T-helper 2 cell treated with Interferon-gamma antibody and Interleukin-4, amounts not matched to agents 5 μg/mL and 100 μg/mL, for 36 hours (primary cell): ENCODE results near the gene CHCHD6.
A peak's percentile ranks its signal among the peaks of the same experiment; 100 is the strongest.

ENCODE experiments used
- DNase-seq: peaks from one replicate; pipeline ENCODE4 v3.0.0; 2021; ENCODE audit warnings: low spot score
- H3K27ac Mint-ChIP-seq: one replicate; pipeline ENCODE4 v1.8.0; 2021; ENCODE audit warnings: mild to moderate bottlenecking, mixed read lengths
- H3K27me3 Mint-ChIP-seq: one replicate; pipeline ENCODE4 v1.8.0; 2021; ENCODE audit warnings: low read depth, mixed read lengths
- H3K36me3 Mint-ChIP-seq: one replicate; pipeline ENCODE4 v1.8.0; 2021; ENCODE audit warnings: low read depth, mixed read lengths
- H3K4me1 Mint-ChIP-seq: one replicate; pipeline ENCODE4 v1.8.0; 2021; ENCODE audit warnings: low read depth, mixed read lengths
- H3K4me3 Mint-ChIP-seq: one replicate; pipeline ENCODE4 v1.8.0; 2022; ENCODE audit warnings: mild to moderate bottlenecking, moderate library complexity, mixed read lengths
- H3K9me3 Mint-ChIP-seq: one replicate; pipeline ENCODE4 v1.8.0; 2021; ENCODE audit warnings: mixed read lengths

The CHCHD6 gene

GRCh38 chr3:126749931-126750755 lies 46.1 kb downstream of the CHCHD6 start:
- Mint-ChIP-seq H3K36me3 (no peaks in the 10 kb centered on the region), H3K27me3 (no peaks in the 10 kb centered on the region), H3K27ac (no peak overlapping the region), H3K4me1 (peaks cover 6% of the 10 kb centered on the region), H3K4me3 (no peak overlapping the region), H3K9me3 (no peaks in the 10 kb centered on the region)
- no peak for DNase-seq

DNA sequence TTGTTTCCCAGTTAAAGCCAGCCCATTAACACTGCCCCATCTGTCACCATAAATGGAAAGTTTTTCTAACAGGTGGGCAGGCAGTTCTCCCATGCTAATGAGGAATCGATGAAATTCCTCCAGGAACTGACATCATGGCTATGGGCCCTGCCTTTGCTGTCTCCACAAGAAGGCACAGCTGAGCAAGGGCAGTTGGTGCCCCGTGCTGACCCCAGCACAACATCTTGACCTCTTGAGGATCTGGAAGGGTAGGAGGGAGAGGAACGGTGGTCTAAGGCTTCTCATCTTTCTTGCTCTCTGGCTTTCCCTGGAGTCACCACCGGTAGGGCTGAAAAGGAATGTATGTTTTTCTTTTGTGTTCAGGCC lies 46.7 kb downstream of the CHCHD6 start:
- H3K27ac Mint-ChIP-seq = no peak overlapping the region
- no peak overlapping the region for H3K4me3 Mint-ChIP-seq
- no peaks in the 10 kb centered on the region for H3K9me3 Mint-ChIP-seq
- DNase-seq = no peak
- peaks cover 6% of the 10 kb centered on the region for H3K4me1 Mint-ChIP-seq
- H3K27me3 Mint-ChIP-seq = no peaks in the 10 kb centered on the region
- no peaks in the 10 kb centered on the region for H3K36me3 Mint-ChIP-seq

- Mint-ChIP-seq H3K4me1 (peaks cover 6% of the 10 kb centered on the region), H3K27ac (no peak overlapping the region)
Measured at GRCh38 chr3:126751611-126752302, 47.7 kb downstream of the CHCHD6 start.

DNA sequence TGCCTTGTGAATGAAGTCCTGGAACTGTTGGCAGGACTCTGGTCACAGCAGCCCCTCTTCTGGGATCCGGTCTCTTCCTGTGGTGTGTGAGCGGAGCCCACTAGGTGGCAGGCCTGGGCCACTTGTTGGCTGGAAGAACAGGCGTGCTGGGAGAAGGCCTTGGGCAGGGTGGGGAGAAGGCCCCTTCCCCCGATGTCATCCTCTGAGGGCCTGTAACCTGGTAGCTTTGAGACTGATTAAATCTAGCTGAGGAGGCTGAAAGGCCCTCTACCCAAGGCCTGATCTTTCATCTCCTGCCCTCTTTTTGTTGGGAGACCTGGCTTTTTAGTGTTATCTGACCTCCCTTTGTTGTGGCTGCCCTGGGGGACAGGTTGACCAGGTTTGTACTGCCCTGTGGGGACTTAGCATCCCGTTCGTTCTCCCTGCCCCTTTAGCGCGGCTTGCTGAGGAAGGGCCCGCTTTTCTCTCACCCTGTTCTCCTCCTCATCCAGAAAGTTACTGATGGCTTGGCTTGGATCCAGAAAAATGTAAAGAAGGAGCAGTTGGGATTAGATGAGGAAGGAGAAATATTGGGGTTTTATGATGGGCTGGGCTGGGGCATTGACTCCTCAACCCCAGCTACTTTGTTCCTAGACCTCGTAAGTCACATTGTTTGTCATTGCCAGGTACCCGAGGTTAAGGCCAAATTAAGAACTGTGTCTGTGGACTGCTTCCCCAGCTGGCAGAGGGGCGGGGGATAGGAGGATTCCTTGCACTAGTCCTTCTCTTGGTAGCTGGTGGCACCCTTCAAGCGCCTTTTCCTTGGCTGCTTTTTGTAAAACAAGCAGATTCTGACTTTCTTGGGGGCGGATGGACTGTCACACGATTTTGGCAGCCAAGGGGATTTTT lies 48.5 kb downstream of the CHCHD6 start:
- no peak overlapping the region for H3K4me3 Mint-ChIP-seq
- no peaks in the 10 kb centered on the region for H3K9me3 Mint-ChIP-seq
- H3K27me3 Mint-ChIP-seq = no peaks in the 10 kb centered on the region
- peaks cover 6% of the 10 kb centered on the region for H3K4me1 Mint-ChIP-seq
- DNase-seq = peak; percentile 45
- H3K27ac Mint-ChIP-seq = no peak overlapping the region
- H3K36me3 Mint-ChIP-seq = no peaks in the 10 kb centered on the region

More at GRCh38 chr3:126751611-126752302, 47.7 kb downstream of the CHCHD6 start:
- Mint-ChIP-seq H3K36me3 (no peaks in the 10 kb centered on the region), H3K27me3 (no peaks in the 10 kb centered on the region), H3K4me3 (no peak overlapping the region), H3K9me3 (no peaks in the 10 kb centered on the region)
- DNase-seq = no peak

DNA sequence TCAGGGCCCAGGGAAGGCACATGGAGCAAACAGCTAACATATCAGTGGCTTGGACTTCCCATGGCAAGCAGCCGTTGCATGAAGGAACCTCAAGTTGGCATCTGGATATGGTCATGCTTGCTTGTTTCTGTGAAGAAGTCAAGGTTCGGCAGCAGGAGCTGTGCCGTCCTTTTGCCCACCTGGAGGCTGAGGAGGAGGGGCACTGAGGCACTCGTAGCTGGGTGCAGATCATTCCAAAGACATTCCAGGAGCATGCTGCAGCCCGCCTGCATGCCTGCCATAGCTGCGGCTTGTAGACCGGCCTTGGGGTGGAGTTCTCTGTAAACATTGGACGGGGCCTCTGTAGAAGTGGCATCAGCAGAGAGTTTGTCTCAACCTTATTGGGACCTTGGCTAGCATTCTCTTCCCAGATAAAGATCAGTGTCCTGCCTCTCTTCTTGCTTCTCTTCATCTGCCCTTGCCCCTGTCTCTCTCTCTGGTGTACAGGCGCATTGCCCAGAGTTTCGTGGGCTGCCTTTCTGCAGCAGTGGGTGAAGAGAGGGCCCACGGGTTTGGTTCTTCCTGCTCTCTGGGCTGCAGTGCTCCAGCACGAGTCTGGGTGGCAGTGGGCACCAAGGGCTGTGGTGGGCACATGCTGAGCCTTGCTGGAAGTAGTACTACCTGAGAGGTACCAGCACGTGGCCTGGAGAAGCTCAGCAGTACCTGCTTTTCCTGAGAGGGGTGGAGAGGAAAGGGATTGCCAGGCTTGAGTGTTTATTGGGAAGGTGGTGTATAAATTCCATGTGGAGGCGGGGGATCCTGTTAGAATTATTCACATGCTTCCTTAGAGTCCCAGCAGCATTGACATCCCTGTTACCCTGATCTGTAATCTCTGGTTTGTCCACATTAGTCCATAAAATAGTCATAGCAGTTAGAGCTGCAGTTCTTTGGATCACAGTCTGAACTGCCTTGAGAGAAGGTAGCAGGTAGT lies 49.4 kb downstream of the CHCHD6 start:
- Mint-ChIP-seq H3K4me1 (peaks cover 6% of the 10 kb centered on the region), H3K36me3 (no peaks in the 10 kb centered on the region), H3K9me3 (no peaks in the 10 kb centered on the region), H3K4me3 (no peak overlapping the region), H3K27ac (no peak overlapping the region), H3K27me3 (no peaks in the 10 kb centered on the region)
- DNase-seq = no peak

DNA sequence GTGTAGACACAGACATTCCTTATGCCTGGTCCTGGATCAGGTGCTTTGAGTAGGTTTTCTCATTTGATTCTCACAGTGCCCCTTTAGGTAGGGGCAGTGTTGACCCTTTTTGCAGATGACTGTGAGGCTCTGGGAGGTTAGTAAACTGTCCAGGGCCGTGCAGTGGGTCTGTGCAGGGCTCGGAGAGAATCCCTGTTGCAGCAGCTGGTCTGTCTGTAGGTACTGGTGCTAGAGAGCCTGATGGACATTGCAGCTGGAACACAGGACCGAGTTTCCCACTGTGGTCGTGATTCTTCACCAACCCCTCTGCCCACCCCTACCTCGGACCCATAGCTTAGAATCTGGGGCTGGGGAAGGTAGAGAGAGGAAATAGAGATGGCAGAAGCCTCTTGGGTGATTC lies 51.8 kb downstream of the CHCHD6 start:
- H3K9me3 Mint-ChIP-seq = no peaks in the 10 kb centered on the region
- H3K27me3 Mint-ChIP-seq = no peaks in the 10 kb centered on the region
- H3K36me3 Mint-ChIP-seq = no peaks in the 10 kb centered on the region
- no peak for DNase-seq
- no peak overlapping the region for H3K4me3 Mint-ChIP-seq
- no peaks in the 10 kb centered on the region for H3K4me1 Mint-ChIP-seq
- no peak overlapping the region for H3K27ac Mint-ChIP-seq

- Mint-ChIP-seq H3K4me3 (no peak overlapping the region), H3K4me1 (no peaks in the 10 kb centered on the region), H3K27me3 (peaks cover 2% of the 10 kb centered on the region), H3K36me3 (no peaks in the 10 kb centered on the region), H3K27ac (no peak overlapping the region), H3K9me3 (no peaks in the 10 kb centered on the region)
- DNase-seq = no peak
Measured at GRCh38 chr3:126758026-126758425, 54.0 kb downstream of the CHCHD6 start.

DNA sequence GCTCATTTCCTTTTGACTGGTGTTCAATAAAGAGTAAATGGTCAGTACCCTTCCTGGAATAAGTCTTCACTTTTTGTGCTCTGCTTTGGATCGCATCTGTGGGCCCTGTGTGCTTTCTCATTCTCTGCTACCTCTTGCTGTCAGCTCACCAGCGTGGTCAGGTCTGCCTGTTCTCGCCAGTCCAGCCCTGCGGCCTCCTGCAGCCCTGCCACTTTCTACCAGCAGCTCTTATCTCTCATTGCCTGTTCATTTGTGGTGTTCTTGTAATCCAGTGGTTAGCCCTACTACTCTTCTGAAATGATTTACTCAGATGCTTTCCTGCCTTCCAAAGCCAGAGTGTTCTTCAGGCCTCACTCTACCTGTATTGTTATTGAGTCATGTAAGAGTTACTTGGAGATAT lies 54.8 kb downstream of the CHCHD6 start:
- H3K9me3 Mint-ChIP-seq = no peaks in the 10 kb centered on the region
- H3K36me3 Mint-ChIP-seq = no peaks in the 10 kb centered on the region
- no peak for DNase-seq
- H3K4me1 Mint-ChIP-seq = no peaks in the 10 kb centered on the region
- H3K4me3 Mint-ChIP-seq = no peak overlapping the region
- H3K27ac Mint-ChIP-seq = no peak overlapping the region
- peaks cover 2% of the 10 kb centered on the region for H3K27me3 Mint-ChIP-seq

- Mint-ChIP-seq H3K4me1 (no peaks in the 10 kb centered on the region), H3K27ac (no peak overlapping the region), H3K27me3 (peaks cover 2% of the 10 kb centered on the region), H3K9me3 (no peaks in the 10 kb centered on the region), H3K4me3 (no peak overlapping the region), H3K36me3 (no peaks in the 10 kb centered on the region)
- no peak for DNase-seq
Measured at GRCh38 chr3:126760541-126760940, 56.5 kb downstream of the CHCHD6 start.

- H3K4me1 Mint-ChIP-seq = no peaks in the 10 kb centered on the region
- H3K9me3 Mint-ChIP-seq = peaks cover 4% of the 10 kb centered on the region
- peaks cover 2% of the 10 kb centered on the region for H3K36me3 Mint-ChIP-seq
- no peak overlapping the region for H3K27ac Mint-ChIP-seq
- no peak for DNase-seq
- no peak overlapping the region for H3K4me3 Mint-ChIP-seq
- peaks cover 2% of the 10 kb centered on the region for H3K27me3 Mint-ChIP-seq
Measured at GRCh38 chr3:126763035-126763434, 59.0 kb downstream of the CHCHD6 start.

DNA sequence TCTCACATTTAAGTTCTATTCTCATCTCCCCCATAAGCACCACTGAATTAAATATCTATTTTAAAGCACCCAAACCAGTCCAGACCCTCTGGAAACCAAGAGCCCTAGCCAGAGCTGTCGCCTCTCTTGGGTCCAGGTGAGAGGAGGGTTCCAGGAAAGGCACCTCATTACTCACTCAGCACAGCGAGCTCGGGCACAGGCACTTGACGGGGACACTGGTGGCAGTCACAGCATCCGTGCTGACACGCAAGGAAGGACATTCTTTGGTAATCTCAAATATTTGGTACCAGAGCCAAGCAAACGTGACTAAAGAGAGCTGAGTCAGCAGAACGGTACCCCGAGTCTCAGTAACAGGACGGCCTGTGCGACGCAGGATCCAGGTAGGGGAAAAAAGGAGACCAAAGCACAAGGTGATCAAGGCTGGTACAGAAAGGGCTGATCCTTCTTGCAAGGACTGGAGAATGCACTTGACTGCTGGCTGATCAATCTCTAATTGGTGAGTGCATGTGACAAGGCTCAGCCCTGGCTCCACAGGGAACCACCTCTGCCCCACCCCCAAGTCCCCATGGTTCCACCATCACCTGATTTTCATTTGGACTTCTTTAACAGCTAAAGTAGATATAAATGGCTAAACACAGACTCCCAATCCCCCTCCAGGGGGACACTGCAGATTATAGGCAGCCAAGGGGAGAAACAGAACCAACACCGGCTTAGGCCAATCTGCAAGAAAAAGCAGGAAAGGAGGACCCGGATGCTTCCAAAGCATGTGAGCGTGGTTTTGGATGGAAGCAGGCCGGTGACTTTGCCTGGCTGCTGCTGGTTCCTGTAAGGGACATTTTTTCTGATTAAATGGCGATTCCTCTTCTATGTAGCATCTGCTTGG lies 61.4 kb downstream of the CHCHD6 start:
- peaks cover 2% of the 10 kb centered on the region for H3K27me3 Mint-ChIP-seq
- H3K36me3 Mint-ChIP-seq = peaks cover 2% of the 10 kb centered on the region
- no peak for DNase-seq
- H3K27ac Mint-ChIP-seq = no peak overlapping the region
- H3K4me1 Mint-ChIP-seq = peaks cover 3% of the 10 kb centered on the region
- H3K9me3 Mint-ChIP-seq = peaks cover 4% of the 10 kb centered on the region
- no peak overlapping the region for H3K4me3 Mint-ChIP-seq

DNA sequence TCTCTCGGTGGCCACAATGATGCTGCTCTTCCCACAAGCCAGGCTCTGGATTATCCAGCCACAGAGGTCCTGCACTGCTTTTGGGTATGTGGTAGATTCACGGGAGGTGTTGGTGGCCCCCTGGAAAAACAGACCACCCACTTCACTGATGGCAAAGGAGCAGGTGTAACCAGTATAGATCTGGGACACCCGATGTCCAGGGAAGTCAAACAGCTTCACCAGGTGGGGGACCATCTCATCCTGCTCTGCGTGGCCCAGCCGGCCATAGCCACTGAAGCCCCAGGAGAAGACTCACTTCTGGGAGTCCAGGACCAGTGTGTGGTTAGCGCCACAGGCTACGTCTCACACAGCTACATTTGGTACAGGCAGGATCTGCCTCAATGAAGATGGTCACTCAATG lies 62.6 kb downstream of the CHCHD6 start:
- peaks cover 2% of the 10 kb centered on the region for H3K36me3 Mint-ChIP-seq
- H3K4me3 Mint-ChIP-seq = no peak overlapping the region
- peaks cover 3% of the 10 kb centered on the region for H3K4me1 Mint-ChIP-seq

More for the DNA sequence above, 62.6 kb downstream of the CHCHD6 start:
- H3K27me3 Mint-ChIP-seq = peaks cover 2% of the 10 kb centered on the region
- no peak overlapping the region for H3K27ac Mint-ChIP-seq
- DNase-seq = no peak
- peaks cover 7% of the 10 kb centered on the region for H3K9me3 Mint-ChIP-seq
